Activated CD8-positive, alpha-beta T cell treated with anti-CD3 and anti-CD28 coated beads for 36 hours (primary cell): ENCODE data around the gene GLYR1. TPM values are rescaled to one million over a fixed set of nuclear protein-coding genes. Genes with fewer than 3 reads are reported as not detected.

Experiments
- ATAC-seq: fragments of 200-7000 bp; cut with Tn5 transposase; one replicate; pipeline ENCODE4 v1.10.0; 2021; ENCODE audit warnings: mild to moderate bottlenecking, moderate library complexity
- CTCF ChIA-PET: fragments of 350-600 bp; sonication (Branson Sonifier 250); formaldehyde crosslinking; loops from one replicate; lab custom pipeline; 2021; ENCODE audit warnings: antibody characterized with exemption; lab: Charles Lee
- POLR2A ChIA-PET: fragments of 350-600 bp; sonication (Branson Sonifier 250); formaldehyde crosslinking; loops from one replicate; lab custom pipeline; 2021; ENCODE audit warnings: antibody characterized with exemption; lab: Charles Lee
- DNase-seq: peaks from one replicate; pipeline ENCODE4 v3.0.0-alpha.2; 2020
- H3K27ac Mint-ChIP-seq: one replicate; pipeline ENCODE4 v1.8.0; 2021; ENCODE audit warnings: mild to moderate bottlenecking, mixed read lengths
- H3K27me3 Mint-ChIP-seq: one replicate; pipeline ENCODE4 v1.8.0; 2021; ENCODE audit warnings: mixed read lengths
- H3K36me3 Mint-ChIP-seq: one replicate; pipeline ENCODE4 v1.8.0; 2021; ENCODE audit warnings: low read depth, mixed read lengths
- H3K4me1 Mint-ChIP-seq: one replicate; pipeline ENCODE4 v1.8.0; 2021; ENCODE audit warnings: low read depth, mixed read lengths
- H3K4me3 Mint-ChIP-seq: one replicate; pipeline ENCODE4 v1.8.0; 2021; ENCODE audit warnings: mild to moderate bottlenecking, moderate library complexity, mixed read lengths
- H3K9me3 Mint-ChIP-seq: one replicate; pipeline ENCODE4 v1.8.0; 2021; ENCODE audit warnings: mixed read lengths
- intact Hi-C: fragments of 100-400 bp; cut with micrococcal nuclease; formaldehyde crosslinking; loops from one replicate; pipeline ENCODE4 v1.10.0; 2022
- total RNA-seq, 2 experiments: library from RNA; stranded (reverse); gene quantifications; one replicate each; pipeline ENCODE4 v1.2.3, GENCODE V29; 2021
- TF ChIP-seq, protein P1 (sequence below): fragments of 200-600 bp; IDR thresholded peaks from one replicate; pipeline ENCODE4 v1.8.0; 2022; ENCODE audit warnings: antibody characterized with exemption, mild to moderate bottlenecking

Gene GLYR1
- total RNA-seq, 2 experiments from 2014 or later, result 63.7 to 64.8 TPM

DNA sequence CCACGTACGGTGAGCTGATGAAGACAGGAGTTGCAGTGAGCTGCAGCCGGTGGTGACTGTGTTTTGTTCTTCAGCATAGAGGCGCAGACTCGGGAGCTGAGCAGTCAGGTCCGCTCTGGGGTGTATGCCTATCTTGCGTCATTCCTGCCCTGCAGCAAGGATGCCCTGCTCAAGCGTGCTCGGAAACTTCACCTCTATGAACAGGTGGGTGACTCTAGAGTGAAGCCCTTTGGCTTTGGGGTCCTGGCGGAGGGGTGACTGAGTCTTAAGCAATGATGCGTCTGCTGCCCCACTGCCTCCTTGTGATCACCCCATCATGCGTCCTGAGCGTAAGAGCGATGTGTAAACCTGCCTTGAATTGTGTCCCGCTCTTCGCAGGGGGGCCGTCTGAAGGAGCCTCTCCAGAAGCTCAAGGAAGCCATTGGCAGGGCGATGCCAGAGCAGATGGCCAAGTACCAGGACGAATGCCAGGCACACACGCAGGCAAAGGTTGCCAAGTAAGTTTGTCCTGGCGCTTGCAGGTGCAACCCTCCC is 23.1 kb upstream of the GLYR1 start:
- Mint-ChIP-seq H3K27me3 (no peaks in the 10 kb centered on the region), H3K4me1 (peaks cover 4% of the 10 kb centered on the region), H3K9me3 (no peaks in the 10 kb centered on the region), H3K4me3 (no peak overlapping the region), H3K36me3 (peaks cover 22% of the 10 kb centered on the region), H3K27ac (no peak overlapping the region)
- no peak for DNase-seq
- intact Hi-C loops, result no loop called here
- CTCF ChIA-PET, result interaction anchor here (1.1 kb wide), 1 partner anchor 65 kb away, joined by 3 read pairs; no protein-coding TSS in a partner anchor
- TF ChIP-seq, protein P1, sequence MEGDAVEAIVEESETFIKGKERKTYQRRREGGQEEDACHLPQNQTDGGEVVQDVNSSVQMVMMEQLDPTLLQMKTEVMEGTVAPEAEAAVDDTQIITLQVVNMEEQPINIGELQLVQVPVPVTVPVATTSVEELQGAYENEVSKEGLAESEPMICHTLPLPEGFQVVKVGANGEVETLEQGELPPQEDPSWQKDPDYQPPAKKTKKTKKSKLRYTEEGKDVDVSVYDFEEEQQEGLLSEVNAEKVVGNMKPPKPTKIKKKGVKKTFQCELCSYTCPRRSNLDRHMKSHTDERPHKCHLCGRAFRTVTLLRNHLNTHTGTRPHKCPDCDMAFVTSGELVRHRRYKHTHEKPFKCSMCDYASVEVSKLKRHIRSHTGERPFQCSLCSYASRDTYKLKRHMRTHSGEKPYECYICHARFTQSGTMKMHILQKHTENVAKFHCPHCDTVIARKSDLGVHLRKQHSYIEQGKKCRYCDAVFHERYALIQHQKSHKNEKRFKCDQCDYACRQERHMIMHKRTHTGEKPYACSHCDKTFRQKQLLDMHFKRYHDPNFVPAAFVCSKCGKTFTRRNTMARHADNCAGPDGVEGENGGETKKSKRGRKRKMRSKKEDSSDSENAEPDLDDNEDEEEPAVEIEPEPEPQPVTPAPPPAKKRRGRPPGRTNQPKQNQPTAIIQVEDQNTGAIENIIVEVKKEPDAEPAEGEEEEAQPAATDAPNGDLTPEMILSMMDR, result no peak
- ATAC-seq, result no peak
- POLR2A ChIA-PET, result no interaction called here

DNA sequence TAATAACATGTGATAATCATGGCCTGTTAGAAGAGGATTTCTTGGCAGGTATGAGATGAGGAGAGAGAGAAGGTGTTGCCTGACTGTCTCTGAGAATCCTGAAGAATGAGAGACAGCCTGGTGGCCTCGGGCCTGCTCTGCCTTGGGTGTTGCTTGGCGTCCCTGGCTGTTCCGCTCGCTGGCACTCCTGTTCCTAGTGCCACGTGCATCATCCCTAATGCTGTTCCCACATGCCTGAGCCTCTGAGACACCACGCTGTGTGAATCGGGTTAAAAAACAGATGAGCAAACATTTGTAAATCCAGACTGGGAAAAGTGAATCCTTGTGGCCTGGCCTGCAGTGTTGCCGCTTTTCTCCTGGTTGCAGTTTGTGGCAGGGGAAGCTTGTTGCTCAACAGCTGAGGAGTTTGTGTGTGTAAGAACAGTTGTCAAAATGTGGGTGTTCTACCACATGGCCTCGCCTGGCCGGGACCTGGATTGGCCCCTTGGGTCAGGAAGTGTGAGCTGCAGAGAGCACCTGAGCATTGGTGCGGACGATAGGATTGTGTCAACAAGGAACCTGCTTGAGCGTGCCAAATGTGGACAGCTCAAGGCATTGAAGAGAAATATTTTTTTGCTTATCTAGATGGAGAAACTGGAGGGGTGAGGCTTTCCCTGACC is 22.2 kb upstream of the GLYR1 start:
- no peak overlapping the region for H3K4me3 Mint-ChIP-seq
- DNase-seq (no peak), ATAC-seq (no peak)
- POLR2A ChIA-PET, result no interaction called here
- CTCF ChIA-PET, result interaction anchor here (1.1 kb wide), 1 partner anchor 66 kb away, joined by 3 read pairs; no protein-coding TSS in a partner anchor
- TF ChIP-seq, protein P1, result no peak
- no peak overlapping the region for H3K27ac Mint-ChIP-seq
- intact Hi-C loops, result no loop called here
- peaks cover 22% of the 10 kb centered on the region for H3K36me3 Mint-ChIP-seq
- no peaks in the 10 kb centered on the region for H3K9me3 Mint-ChIP-seq
- H3K27me3 Mint-ChIP-seq, result no peaks in the 10 kb centered on the region
- peaks cover 7% of the 10 kb centered on the region for H3K4me1 Mint-ChIP-seq

DNA sequence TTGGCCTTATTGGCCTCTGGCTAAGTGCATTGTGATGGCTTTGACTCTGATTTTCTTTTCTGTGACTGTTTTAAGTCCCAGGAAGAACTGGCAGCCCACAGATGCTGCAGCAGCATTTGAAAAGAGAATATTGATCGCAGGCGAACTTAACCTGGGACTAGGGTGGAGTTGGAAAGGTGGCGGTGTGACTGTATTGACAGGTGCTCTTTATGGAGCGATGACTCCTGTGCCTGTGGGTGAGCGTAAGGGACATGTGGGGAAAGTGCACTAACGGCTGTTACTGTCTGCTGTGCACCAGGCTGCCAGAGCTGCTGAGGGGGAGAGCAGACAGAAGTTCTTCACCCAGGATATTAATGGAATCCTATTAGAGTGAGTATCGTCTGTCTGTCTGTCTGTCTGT is 21.4 kb upstream of the GLYR1 start:
- POLR2A ChIA-PET, result no interaction called here
- CTCF ChIA-PET, result no interaction called here
- H3K27ac Mint-ChIP-seq, result no peak overlapping the region

DNA sequence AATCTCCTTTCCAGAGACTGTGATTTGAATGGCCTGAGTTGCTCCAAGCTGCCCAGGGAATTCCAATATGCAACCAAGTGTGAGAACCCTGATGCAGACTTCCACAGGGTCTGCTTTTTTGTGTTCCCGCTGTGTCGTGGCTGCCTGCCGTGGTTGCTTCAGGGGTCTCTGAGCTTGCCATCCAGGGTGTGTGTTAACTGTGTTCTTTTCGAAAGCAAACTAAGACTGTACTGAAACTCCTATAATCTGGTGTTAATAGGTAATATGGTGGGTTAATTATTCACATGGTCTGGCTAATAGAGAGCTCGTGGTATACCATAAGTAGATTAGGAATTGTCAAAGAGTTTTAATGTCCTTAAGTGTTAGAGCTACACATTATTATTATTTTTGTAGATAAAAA is 20.9 kb upstream of the GLYR1 start:
- intact Hi-C loops, result no loop called here
- peaks cover 12% of the 10 kb centered on the region for H3K4me1 Mint-ChIP-seq
- POLR2A ChIA-PET, result no interaction called here
- ATAC-seq (no peak), DNase-seq (no peak)
- no peaks in the 10 kb centered on the region for H3K27me3 Mint-ChIP-seq
- no peak overlapping the region for H3K4me3 Mint-ChIP-seq
- H3K27ac Mint-ChIP-seq, result no peak overlapping the region
- peaks cover 22% of the 10 kb centered on the region for H3K36me3 Mint-ChIP-seq
- TF ChIP-seq, protein P1, result no peak
- H3K9me3 Mint-ChIP-seq, result no peaks in the 10 kb centered on the region
- CTCF ChIA-PET, result no interaction called here

More for the DNA sequence above, 21.4 kb upstream of the GLYR1 start:
- Mint-ChIP-seq H3K4me3 (no peak overlapping the region), H3K4me1 (peaks cover 10% of the 10 kb centered on the region), H3K27me3 (no peaks in the 10 kb centered on the region), H3K36me3 (peaks cover 24% of the 10 kb centered on the region), H3K9me3 (no peaks in the 10 kb centered on the region)
- DNase-seq, result no peak
- ATAC-seq, result no peak
- intact Hi-C loops, result no loop called here
- TF ChIP-seq, protein P1, result no peak

DNA sequence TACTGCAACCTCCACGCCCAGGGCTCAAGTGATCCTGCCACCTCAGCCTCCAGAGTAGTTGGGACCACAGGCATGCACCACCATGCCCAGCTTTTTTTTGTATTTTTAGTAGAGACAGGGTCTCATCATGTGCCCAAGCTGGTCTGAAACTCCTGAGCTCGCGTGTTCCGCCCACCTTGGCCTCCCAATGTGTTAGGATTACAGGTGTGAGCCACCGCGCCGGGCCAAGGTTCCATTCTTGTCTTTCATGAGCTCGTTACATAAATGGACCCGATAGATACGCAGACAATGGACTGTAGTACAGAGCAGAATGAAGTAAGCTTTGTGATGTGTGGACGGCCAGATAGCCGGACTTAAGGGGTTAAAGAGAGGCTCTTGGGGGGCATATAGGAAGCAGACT is 19.5 kb upstream of the GLYR1 start:
- ATAC-seq, result no peak
- no peaks in the 10 kb centered on the region for H3K27me3 Mint-ChIP-seq
- intact Hi-C loops, result no loop called here

More for the DNA sequence above, 19.5 kb upstream of the GLYR1 start:
- TF ChIP-seq, protein P1, result no peak
- DNase-seq, result no peak
- peaks cover 18% of the 10 kb centered on the region for H3K4me1 Mint-ChIP-seq
- H3K4me3 Mint-ChIP-seq, result no peak overlapping the region
- H3K27ac Mint-ChIP-seq, result no peak overlapping the region
- no peaks in the 10 kb centered on the region for H3K9me3 Mint-ChIP-seq
- H3K36me3 Mint-ChIP-seq, result peaks cover 20% of the 10 kb centered on the region
- ChIA-PET POLR2A (interaction anchor here (0.7 to 1.3 kb wide), 2 partner anchors 19 to 21 kb away, joined by 3 read pairs; partner anchors contain the start of genes GLYR1 and UBN1), CTCF (no interaction called here)
